SK-N-SH (cell line): ENCODE results near the gene PRDM13. TPM values are rescaled to one million over a fixed set of nuclear protein-coding genes. Genes with fewer than 3 reads are reported as not detected.

Experiments used
- CTCF ChIA-PET: fragments of 300-600, 350-600 bp; formaldehyde crosslinking; extraction: SDS; loops from one replicate; lab custom pipeline; 2021; lab: Yijun Ruan, JAX
- POLR2A ChIA-PET: fragments of 350-600 bp; sonication (Branson Sonifier 250); formaldehyde crosslinking; extraction: SDS; loops from one replicate; lab custom pipeline; 2020; ENCODE audit warnings: antibody characterized with exemption, inconsistent platforms; lab: Yijun Ruan, JAX
- DNase-seq: peaks from one replicate; pipeline ENCODE4 v3.0.0; 2012
- H2AFZ ChIP-seq: fragments of 200-600 bp; sonication (generic); 2 replicates; pipeline ENCODE4 v1.8.1; 2016; ENCODE audit warnings: antibody characterized with exemption, mild to moderate bottlenecking, low read depth
- H3F3A ChIP-seq: fragments of 200-600 bp; sonication (generic); replicated peaks from 2 replicates; pipeline ENCODE3; 2016; ENCODE audit warnings: antibody characterized with exemption, mild to moderate bottlenecking; ENCODE audit not compliant: insufficient read depth
- H3K27ac ChIP-seq, 2 experiments: fragments of 200-500 bp in 1 of 2; fragments of 200-600 bp in 1 of 2; sonication (Bioruptor generic) in 1 of 2; sonication (generic), shearing (Covaris generic) in 1 of 2; 2 replicates each; pipeline versions ENCODE4 v1.5.1 to v1.6.1; 2014 to 2016; ENCODE audit warnings: low read depth in 2 of 2, inconsistent platforms in 1 of 2, low read length in 1 of 2, mild to moderate bottlenecking in 1 of 2, mixed read lengths in 1 of 2
- H3K27me3 ChIP-seq: fragments of 200-600 bp; sonication (generic), shearing (Covaris generic); 2 replicates; pipeline ENCODE4 v1.6.1; 2016; ENCODE audit warnings: mixed run types; ENCODE audit not compliant: insufficient read depth
- H3K36me3 ChIP-seq, 2 experiments: fragments of 200-500 bp in 1 of 2; fragments of 200-600 bp in 1 of 2; sonication (Bioruptor generic) in 1 of 2; sonication (generic) in 1 of 2; replicated peaks in 1 of 2; 2 replicates each; pipeline versions ENCODE3 to v1.5.1; 2014 to 2016; ENCODE audit warnings: low read length in 1 of 2, mild to moderate bottlenecking in 1 of 2; ENCODE audit not compliant: insufficient read depth in 2 of 2, control insufficient read depth in 1 of 2
- H3K4me1 ChIP-seq, 2 experiments: fragments of 200-500 bp in 1 of 2; fragments of 200-600 bp in 1 of 2; sonication (Bioruptor generic) in 1 of 2; sonication (generic), shearing (Covaris generic) in 1 of 2; 2 replicates each; pipeline versions ENCODE4 v1.5.1 to v1.6.1; 2014 to 2016; ENCODE audit warnings: low read depth in 1 of 2, low read length in 1 of 2, mixed run types in 1 of 2; ENCODE audit not compliant: insufficient read depth in 2 of 2, control insufficient read depth in 1 of 2
- H3K4me2 ChIP-seq: fragments of 200-600 bp; sonication (generic), shearing (Covaris generic); 2 replicates; pipeline ENCODE4 v1.6.1; 2017; ENCODE audit warnings: mixed run types
- H3K4me3 ChIP-seq, 2 experiments: fragments of 200-500 bp in 1 of 2; fragments of 200-600 bp in 1 of 2; sonication (Bioruptor generic) in 1 of 2; sonication (generic), shearing (Covaris generic) in 1 of 2; 2 replicates each; pipeline versions ENCODE4 v1.5.1 to v1.8.1; 2014 to 2016; ENCODE audit warnings: low read depth in 2 of 2, inconsistent platforms in 1 of 2, low read length in 1 of 2, mild to moderate bottlenecking in 1 of 2, mixed read lengths in 1 of 2, moderate library complexity in 1 of 2
- H3K79me2 ChIP-seq: fragments of 200-600 bp; sonication (generic); 2 replicates; pipeline ENCODE4 v1.8.1; 2017; ENCODE audit warnings: mild to moderate bottlenecking; ENCODE audit not compliant: insufficient read depth
- H3K9ac ChIP-seq: fragments of 200-600 bp; sonication (generic); 2 replicates; pipeline ENCODE4 v1.6.1; 2017; ENCODE audit warnings: mixed run types
- H3K9me2 ChIP-seq: fragments of 200-600 bp; sonication (generic); 2 replicates; pipeline ENCODE4 v1.6.1; 2017; ENCODE audit warnings: mixed run types
- H3K9me3 ChIP-seq: fragments of 200-600 bp; sonication (generic); 2 replicates; pipeline ENCODE4 v1.6.1; 2017; ENCODE audit warnings: mixed run types, mild to moderate bottlenecking, moderate library complexity
- H4K20me1 ChIP-seq: fragments of 200-600 bp; sonication (generic); 2 replicates; pipeline ENCODE4 v1.6.1; 2017; ENCODE audit warnings: mild to moderate bottlenecking, mixed run types; ENCODE audit not compliant: insufficient read depth
- ELF1 ChIP-seq: IDR thresholded peaks from 2 replicates; pipeline ENCODE4 v1.4.0; 2012
- EP300 ChIP-seq, 2 experiments: IDR thresholded peaks; 2 replicates each; pipeline versions ENCODE4 v1.4.0 to v1.6.1; 2012; ENCODE audit warnings: borderline replicate concordance in 1 of 2, low read depth in 1 of 2, low read length in 1 of 2
- EZH2phosphoT487 ChIP-seq: fragments of 200-600 bp; sonication (generic); IDR thresholded peaks from 2 replicates; pipeline ENCODE4 v1.6.1; 2017; ENCODE audit warnings: low read depth, mixed run types, mild to moderate bottlenecking, antibody characterized with exemption, moderate library complexity, borderline replicate concordance
- FOSL2 ChIP-seq: IDR thresholded peaks from 2 replicates; pipeline ENCODE4 v1.4.0; 2012; ENCODE audit warnings: low read depth, mild to moderate bottlenecking, moderate library complexity, borderline replicate concordance
- FOXJ3 ChIP-seq: sonication (generic); formaldehyde crosslinking; IDR thresholded peaks from 2 replicates; pipeline ENCODE4 v1.5.1; 2020; ENCODE audit warnings: mild to moderate bottlenecking, missing genetic modification reagents
- FOXM1 ChIP-seq: IDR thresholded peaks from 2 replicates; pipeline ENCODE4 v1.4.0; 2012; ENCODE audit warnings: low read depth, mild to moderate bottlenecking
- GABPA ChIP-seq: IDR thresholded peaks from 2 replicates; pipeline ENCODE4 v1.4.0; 2012; ENCODE audit warnings: low read depth, mild to moderate bottlenecking
- GATA2 ChIP-seq: sonication (generic); formaldehyde crosslinking; IDR thresholded peaks from 2 replicates; pipeline ENCODE4 v1.5.0; 2020; ENCODE audit warnings: mild to moderate bottlenecking, missing genetic modification reagents
- IRF3 ChIP-seq: fragments of 150-350 bp; IDR thresholded peaks from 2 replicates; pipeline ENCODE4 v1.6.1; 2016; ENCODE audit warnings: mild to moderate bottlenecking, low read depth, low read length
- JUND ChIP-seq: IDR thresholded peaks from 2 replicates; pipeline ENCODE4 v1.4.0; 2012
- MXI1 ChIP-seq: IDR thresholded peaks from 2 replicates; pipeline ENCODE4 v1.6.1; 2012; ENCODE audit warnings: mild to moderate bottlenecking, low read depth, low read length, improper control_type of control experiment
- PBX3 ChIP-seq: IDR thresholded peaks from 2 replicates; pipeline ENCODE4; 2012
- POLR2AphosphoS5 ChIP-seq: IDR thresholded peaks from 2 replicates; pipeline ENCODE4 v1.6.1; 2012; ENCODE audit warnings: low read depth, low read length
- RCOR1 ChIP-seq: fragments of 150-350 bp; IDR thresholded peaks from 2 replicates; pipeline ENCODE4 v1.6.1; 2017; ENCODE audit warnings: antibody characterized with exemption, low read length
- RFX5 ChIP-seq: IDR thresholded peaks from 2 replicates; pipeline ENCODE4 v1.6.1; 2012; ENCODE audit warnings: mild to moderate bottlenecking, improper control_type of control experiment, low read length
- SIN3A ChIP-seq: IDR thresholded peaks from 2 replicates; pipeline ENCODE4 v1.6.1; 2012; ENCODE audit warnings: low read depth, mild to moderate bottlenecking, low read length, moderate library complexity, borderline replicate concordance
- SMC3 ChIP-seq: IDR thresholded peaks from 2 replicates; pipeline ENCODE4 v1.6.1; 2012; ENCODE audit warnings: low read depth, low read length, improper control_type of control experiment
- TAF1 ChIP-seq: IDR thresholded peaks from 2 replicates; pipeline ENCODE4 v1.6.1; 2012; ENCODE audit warnings: low read depth, mild to moderate bottlenecking, low read length, moderate library complexity, borderline replicate concordance
- TCF12 ChIP-seq: IDR thresholded peaks from 2 replicates; pipeline ENCODE4 v1.4.0; 2012
- TEAD4 ChIP-seq: IDR thresholded peaks from 2 replicates; pipeline ENCODE4 v1.4.0; 2012; ENCODE audit warnings: mild to moderate bottlenecking, borderline replicate concordance; ENCODE audit not compliant: insufficient read depth
- USF1 ChIP-seq: IDR thresholded peaks from 2 replicates; pipeline ENCODE4 v1.4.0; 2012; ENCODE audit warnings: low read depth, borderline replicate concordance
- YY1 ChIP-seq: IDR thresholded peaks from 2 replicates; pipeline ENCODE4 v1.4.0; 2012; ENCODE audit warnings: low read depth, mild to moderate bottlenecking
- WGBS: methylation state at CpG from one replicate; pipeline ENCODE4 v1.1.6; 2017; ENCODE audit warnings: low lambda C conversion rate; 5-methylcytosine and 5-hydroxymethylcytosine counted together
- polyA plus RNA-seq, 3 experiments: library from polyadenylated mRNA; depleted of rRNA; stranded (reverse); fragments of >200 nt; gene quantifications; 2 replicates each; pipeline ENCODE4 v1.2.3, GENCODE V29; 2012

PRDM13 gene
- polyA plus RNA-seq, 1 of the 3 experiments (the other 2 are of a cell fraction) = 0.02 TPM

- Histone ChIP-seq H3K4me1 (no peaks in the 10 kb centered on the region), H3K9me3 (no peaks in the 10 kb centered on the region), H3K4me2 (no peak overlapping the region), H3K27ac (no peak overlapping the region), H3K79me2 (no peaks in the 10 kb centered on the region), H3K4me3 (no peak overlapping the region), H3K36me3 (no peaks in the 10 kb centered on the region), H3K27me3 (peaks cover 5% of the 10 kb centered on the region; the same call in 1 of the 2 replicates), H3K9me2 (no peaks in the 10 kb centered on the region), H3K9ac (no peak overlapping the region), H3F3A (no peaks in the 10 kb centered on the region), H2AFZ (no peak overlapping the region), H4K20me1 (no peaks in the 10 kb centered on the region)
- ChIA-PET POLR2A (no interaction called here), CTCF (no interaction called here)
- TF ChIP-seq FOXM1 (no peak), RCOR1 (no peak), RFX5 (no peak), MXI1 (no peak), SIN3A (no peak), FOXJ3 (CRISPR knock-in tag) (no peak), ELF1 (no peak), GATA2 (CRISPR knock-in tag) (no peak), POLR2AphosphoS5 (no peak), JUND (no peak), EZH2phosphoT487 (no peak), PBX3 (no peak), TEAD4 (no peak), SMC3 (no peak), GABPA (no peak), IRF3 (no peak), USF1 (no peak), YY1 (no peak)
- WGBS = 24% methylated on average over 3 of the region's 4 CpGs
- DNase-seq = no peak
These were observed 26.9 kb upstream of the PRDM13 start for GRCh38 chr6:99579781-99580180.

- CTCF ChIA-PET = interaction anchor here (0.7 to 2.8 kb wide), 10 partner anchors 14 to 164 kb away, joined by 3 to 35 read pairs (median 6); no protein-coding TSS in a partner anchor
- no peak overlapping the region for H3K4me2 ChIP-seq
- DNase-seq = no peak
- 74% methylated on average over 4 of the region's 4 CpGs for WGBS
- no peaks in the 10 kb centered on the region for H3K9me3 ChIP-seq
- H3F3A ChIP-seq = no peaks in the 10 kb centered on the region
- peaks cover 43% of the 10 kb centered on the region for H3K27me3 ChIP-seq
- H3K27ac ChIP-seq = no peak overlapping the region
- POLR2A ChIA-PET = no interaction called here
- no peak overlapping the region for H3K4me3 ChIP-seq
- H3K79me2 ChIP-seq = no peaks in the 10 kb centered on the region
- H3K4me1 ChIP-seq = peaks cover 0 to 12% of the 10 kb centered on the region in 2 experiments; a peak in 1 of 4 replicates
- H4K20me1 ChIP-seq = no peaks in the 10 kb centered on the region
- no peaks in the 10 kb centered on the region for H3K36me3 ChIP-seq
- H2AFZ ChIP-seq = no peak overlapping the region
- TF ChIP-seq GABPA = no peak
- no peak for TF ChIP-seq FOSL2
- no peak for TF ChIP-seq TAF1
- no peak for TF ChIP-seq TCF12
- no peak for TF ChIP-seq SIN3A
- TF ChIP-seq EP300 (IDR thresholded peaks at IDR 0.05; ENCODE audit: borderline replicate concordance in 1 of 2, low read depth in 1 of 2, low read length in 1 of 2) = no peak
- no peak for TF ChIP-seq MXI1
- TF ChIP-seq YY1 = no peak
- no peak for TF ChIP-seq SMC3
- no peak for TF ChIP-seq RFX5
- TF ChIP-seq GATA2 (CRISPR knock-in tag) = no peak
- no peak for TF ChIP-seq FOXM1
- TF ChIP-seq USF1 = no peak
- no peak for TF ChIP-seq TEAD4
- no peaks in the 10 kb centered on the region for H3K9me2 ChIP-seq
- no peak overlapping the region for H3K9ac ChIP-seq
These were observed 18.8 kb upstream of the PRDM13 start for GRCh38 chr6:99587792-99588191.
